Upper lobe of right lung (tissue), 1 donor: Measurements from ENCODE around the gene IFT80. TPM values are rescaled to one million over a fixed set of nuclear protein-coding genes. Genes with fewer than 3 reads are reported as not detected.
A peak's percentile ranks its signal among the peaks of the same experiment; 100 is the strongest.

ENCODE experiments used
- ATAC-seq: fragments of 200-7000 bp; cut with Tn5 transposase; one replicate; pipeline ENCODE4 v1.9.1; 2020; ENCODE audit warnings: mild to moderate bottlenecking, moderate library complexity
- DNase-seq: peaks from one replicate; pipeline ENCODE4 v3.0.0-alpha.2; 2020
- H3K27ac ChIP-seq: fragments of 200-600 bp; one replicate; pipeline ENCODE4 v1.8.0; 2022
- H3K27me3 ChIP-seq: fragments of 200-600 bp; one replicate; pipeline ENCODE4 v1.8.0; 2022; ENCODE audit warnings: mild to moderate bottlenecking
- H3K36me3 ChIP-seq: fragments of 200-600 bp; one replicate; pipeline ENCODE4 v1.8.0; 2022
- H3K4me1 ChIP-seq: fragments of 200-600 bp; one replicate; pipeline ENCODE4 v1.8.0; 2022
- H3K4me3 ChIP-seq: fragments of 200-600 bp; one replicate; pipeline ENCODE4 v1.8.0; 2022; ENCODE audit warnings: mild to moderate bottlenecking
- H3K9me3 ChIP-seq: fragments of 200-600 bp; one replicate; pipeline ENCODE4 v1.8.0; 2022
- CTCF ChIP-seq: fragments of 200-600 bp; IDR thresholded peaks from one replicate; pipeline ENCODE4 v1.8.0; 2022; ENCODE audit warnings: antibody characterized with exemption
- intact Hi-C: fragments of 100-400 bp; cut with DNase I; formaldehyde crosslinking; loops from one replicate; pipeline ENCODE4 v1.11.0; 2022
- total RNA-seq: library from RNA; stranded (reverse); fragmentation: NEBNext Ultra II Directional; extraction: Animal tissue kit (Norgen Biotek cat#: 25700); gene quantifications from one replicate; pipeline ENCODE4 v1.2.1, GENCODE V29; 2021
- donor health status: DM: no; HTN: yes; CAD: no; lungs with severe emphysema.

Gene IFT80
- total RNA-seq, 1 donor from 2014 or later, result 37.1 TPM

- Histone ChIP-seq H3K4me3 (peak overlapping the region; percentile 56), H3K4me1 (peaks cover 10% of the 10 kb centered on the region), H3K9me3 (no peaks in the 10 kb centered on the region), H3K27ac (no peak overlapping the region), H3K36me3 (no peaks in the 10 kb centered on the region), H3K27me3 (peaks cover 37% of the 10 kb centered on the region)
- no peak for TF ChIP-seq CTCF
- ATAC-seq (peak; percentile 65), DNase-seq (no peak)
- intact Hi-C loops, result no loop called here
Observed at GRCh38 chr3:160226026-160226907, 172.8 kb downstream of the IFT80 start.

DNA sequence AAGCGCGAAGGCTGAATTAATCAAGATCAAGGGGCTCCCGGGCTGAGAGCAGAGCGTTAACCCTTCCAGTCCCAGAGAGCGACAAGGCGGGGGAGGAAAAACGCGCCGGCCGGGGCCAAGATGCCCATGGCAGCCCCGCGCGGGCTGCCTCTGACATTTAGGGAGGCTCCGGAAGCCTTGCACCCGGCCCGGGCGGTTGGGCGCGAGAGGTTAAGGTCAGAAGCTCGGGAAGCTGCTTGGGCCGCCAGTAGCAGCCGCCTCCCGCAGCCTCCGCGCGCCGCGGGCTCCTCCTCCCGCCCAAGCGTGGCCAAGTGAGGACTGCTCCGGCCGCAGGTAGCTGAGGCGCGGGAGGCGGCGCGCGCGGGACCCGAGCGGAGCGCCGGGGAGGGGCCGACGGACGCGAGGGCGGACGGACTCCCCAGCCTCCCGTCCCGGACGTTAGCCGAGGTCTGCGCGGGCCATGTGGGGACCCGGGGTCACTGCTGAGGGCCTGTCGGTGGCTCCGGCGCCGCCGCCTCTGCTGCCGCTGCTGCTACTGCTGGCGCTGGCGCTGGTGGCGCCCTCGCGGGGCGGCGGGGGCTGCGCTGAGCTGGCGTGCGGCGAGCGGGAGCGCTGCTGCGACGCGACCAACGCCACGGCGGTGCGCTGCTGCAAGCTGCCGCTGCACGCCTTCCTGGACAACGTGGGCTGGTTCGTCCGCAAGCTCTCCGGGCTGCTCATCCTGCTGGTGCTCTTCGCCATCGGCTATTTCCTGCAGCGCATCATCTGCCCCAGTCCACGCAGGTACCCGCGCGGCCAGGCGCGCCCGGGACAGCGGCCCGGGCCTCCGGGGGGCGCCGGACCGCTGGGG lies 173.6 kb downstream of the IFT80 start, which contains the start of gene C3orf80:
Gene C3orf80, plus strand, starts transcription at position 247 of the 850 bp plus-strand sequence. Its CDS starts 214 bp downstream, at position 461.
- no peaks in the 10 kb centered on the region for H3K9me3 ChIP-seq
- no peaks in the 10 kb centered on the region for H3K36me3 ChIP-seq
- DNase-seq, result peak; percentile 84
- H3K27ac ChIP-seq, result no peak within 1 kb of the TSS
- H3K27me3 ChIP-seq, result peaks cover 37% of the 10 kb centered on the region
- H3K4me1 ChIP-seq, result peaks cover 10% of the 10 kb centered on the region
- TF ChIP-seq CTCF, result no peak
- peak; percentile 89 for ATAC-seq
- H3K4me3 ChIP-seq, result peak within 1 kb of the TSS; percentile 56
- intact Hi-C loops, result no loop called here

- TF ChIP-seq CTCF, result no peak
- Histone ChIP-seq H3K4me3 (peak overlapping the region; percentile 56), H3K36me3 (no peaks in the 10 kb centered on the region), H3K4me1 (peaks cover 10% of the 10 kb centered on the region), H3K27me3 (peaks cover 37% of the 10 kb centered on the region), H3K27ac (no peak overlapping the region), H3K9me3 (no peaks in the 10 kb centered on the region)
- ATAC-seq (no peak), DNase-seq (no peak)
- intact Hi-C loops, result no loop called here
Observed at GRCh38 chr3:160224811-160225175, 174.2 kb downstream of the IFT80 start.

GRCh38 chr3:160224256-160224655 lies 174.8 kb downstream of the IFT80 start:
- peaks cover 35% of the 10 kb centered on the region for H3K27me3 ChIP-seq
- ATAC-seq (no peak), DNase-seq (no peak)
- intact Hi-C loops, result no loop called here
- no peak overlapping the region for H3K4me3 ChIP-seq
- no peaks in the 10 kb centered on the region for H3K9me3 ChIP-seq
- H3K27ac ChIP-seq, result no peak overlapping the region
- no peak for TF ChIP-seq CTCF
- H3K4me1 ChIP-seq, result peaks cover 10% of the 10 kb centered on the region
- H3K36me3 ChIP-seq, result no peaks in the 10 kb centered on the region

DNA sequence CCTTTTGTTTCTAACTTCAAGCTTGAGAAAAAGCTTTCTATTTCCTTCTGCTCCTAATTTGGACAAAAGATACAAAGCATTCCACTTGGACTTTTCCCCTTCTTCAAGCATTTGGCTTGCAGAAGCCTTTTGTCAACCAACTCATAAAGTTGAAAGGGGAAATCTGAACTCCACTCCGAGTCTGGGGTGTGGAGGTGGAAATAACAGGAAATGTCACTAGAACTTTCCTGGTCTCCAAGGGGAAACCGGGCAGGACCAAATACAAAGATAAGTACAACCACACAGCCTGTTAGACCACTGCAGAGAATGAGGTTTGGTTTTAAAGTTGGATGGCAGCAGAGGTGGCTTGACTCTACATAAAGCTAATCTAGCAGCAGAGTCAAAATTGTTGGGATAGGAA lies 178.0 kb downstream of the IFT80 start:
- ATAC-seq (no peak), DNase-seq (no peak)
- Histone ChIP-seq H3K9me3 (no peaks in the 10 kb centered on the region), H3K36me3 (no peaks in the 10 kb centered on the region), H3K27me3 (peaks cover 15% of the 10 kb centered on the region), H3K4me1 (peaks cover under 1% of the 10 kb centered on the region), H3K27ac (no peak overlapping the region), H3K4me3 (no peak overlapping the region)
- TF ChIP-seq CTCF, result no peak
- intact Hi-C loops, result no loop called here
